HG03520 (cell line): ENCODE data around the gene NME7.
"Not testable (repeated sequence)": the region's sequence is repeated elsewhere in the genome, so short reads cannot be mapped to it uniquely, and the experiment has no call there.

Experiments
- ATAC-seq: cut with Tn5 transposase; IDR thresholded peaks from one replicate; pipeline ENCODE4 v1.9.1; 2021; ENCODE audit warnings: mild to moderate bottlenecking, moderate library complexity; ENCODE audit not compliant: unreplicated experiment

NME7 gene

DNA sequence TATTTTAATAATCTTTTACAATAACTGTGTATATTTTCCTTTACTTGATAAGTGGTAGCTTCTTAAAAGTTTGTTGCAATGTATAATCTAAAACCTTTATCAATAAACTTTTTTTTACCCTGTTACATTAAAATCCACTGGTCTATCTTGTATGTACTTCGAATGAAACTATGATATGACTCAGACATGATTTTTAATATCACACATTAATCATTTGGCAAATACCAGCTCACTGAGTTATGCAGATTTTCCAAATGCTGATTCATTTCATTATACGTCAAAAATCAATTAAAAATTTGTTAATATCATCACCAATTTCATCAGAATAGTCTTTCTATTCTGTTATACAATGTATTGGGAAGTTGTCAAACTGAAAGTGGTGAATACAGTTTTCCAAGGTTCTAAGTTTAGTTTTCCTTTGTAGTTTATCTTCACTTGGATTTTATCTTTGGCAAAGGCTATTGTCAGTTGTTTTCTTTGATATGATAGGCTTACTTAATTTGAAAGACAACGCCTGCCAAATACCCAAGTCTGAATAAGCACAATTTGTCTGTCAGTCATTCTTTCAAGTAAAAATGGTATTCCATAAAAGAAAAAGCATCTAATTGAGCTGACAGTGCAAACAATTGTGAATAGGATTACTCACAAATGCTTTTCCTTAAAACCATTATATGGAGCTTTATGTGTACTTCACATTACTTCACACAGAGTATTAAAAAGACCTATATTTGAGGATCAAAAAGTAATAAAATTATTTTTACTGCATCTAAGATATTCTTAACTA is 127.0 kb downstream of the NME7 start:
- no peak for ATAC-seq

DNA sequence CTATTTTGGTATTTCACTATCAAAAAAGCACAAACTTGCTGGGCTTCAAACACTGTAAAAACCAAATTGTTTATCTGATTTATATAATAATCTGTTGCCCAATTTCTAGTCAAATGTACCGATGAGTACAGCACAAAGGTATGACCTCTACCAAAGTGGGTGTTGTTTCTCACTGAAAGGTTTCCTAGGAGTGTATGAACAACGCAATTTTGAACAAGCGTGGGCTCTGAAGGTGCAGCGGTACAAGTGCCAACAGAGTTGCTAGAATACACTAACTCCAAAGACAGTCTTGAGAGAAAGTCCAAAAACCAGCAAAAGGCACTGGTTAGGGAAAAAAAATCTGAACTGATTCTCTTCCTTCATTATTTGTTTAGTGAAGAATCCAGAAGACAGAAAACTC is 130.7 kb downstream of the NME7 start:
- ATAC-seq = no peak

DNA sequence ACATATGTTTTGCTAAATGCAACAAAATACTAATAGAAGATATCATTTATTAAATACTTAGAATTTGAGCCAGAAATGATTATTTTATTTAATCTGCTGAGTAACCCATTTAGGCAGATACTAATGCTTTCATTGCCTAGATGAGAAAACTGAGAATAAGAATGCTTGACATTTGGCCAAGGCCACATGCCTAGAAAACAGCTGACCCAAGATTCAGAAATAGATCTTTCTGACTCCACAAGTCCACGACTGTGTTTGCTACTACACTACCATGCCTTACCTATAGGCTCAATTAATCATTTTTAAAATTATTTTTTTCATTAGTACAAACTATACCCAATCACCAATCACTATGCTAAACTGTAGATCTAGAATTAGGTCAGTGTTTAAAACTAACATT is 131.5 kb downstream of the NME7 start:
- ATAC-seq = no peak

DNA sequence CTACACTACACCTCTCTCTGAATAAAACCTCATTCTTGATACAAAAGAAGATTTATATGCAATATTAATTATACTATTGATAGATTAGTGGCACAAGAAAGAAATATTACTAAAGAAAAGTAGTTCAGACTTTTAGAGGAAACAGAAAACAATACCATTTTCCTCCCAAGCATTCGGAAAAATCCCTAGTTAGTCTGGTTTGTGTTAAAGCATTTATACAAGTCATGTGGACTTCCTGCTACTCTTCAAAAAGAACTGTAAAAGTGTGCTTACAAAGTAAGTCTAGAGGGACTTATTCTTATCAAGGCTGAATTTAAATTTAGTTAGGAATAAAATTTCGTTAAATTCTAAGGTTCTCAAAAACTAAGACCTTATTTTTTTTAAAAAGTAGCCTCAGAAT is 132.0 kb downstream of the NME7 start:
- ATAC-seq = no peak

DNA sequence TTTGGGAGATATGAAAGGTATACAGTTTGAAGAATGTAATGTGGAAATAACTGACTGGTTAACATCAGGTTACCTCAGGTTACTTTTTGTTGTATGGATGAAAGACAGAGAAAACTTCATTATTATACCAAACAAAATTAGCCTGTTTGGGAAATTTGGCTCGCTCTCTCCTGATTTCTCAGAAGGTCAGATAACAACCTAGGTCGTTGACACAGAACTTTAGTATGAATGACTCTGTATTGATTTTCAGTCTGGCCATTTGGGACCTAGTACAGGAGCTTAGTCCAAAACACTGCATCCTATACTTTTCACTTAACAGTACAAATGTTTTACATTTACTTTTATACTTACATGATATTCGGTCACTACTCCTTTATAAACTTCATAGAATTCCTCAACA is 132.8 kb downstream of the NME7 start:
- no peak for ATAC-seq

DNA sequence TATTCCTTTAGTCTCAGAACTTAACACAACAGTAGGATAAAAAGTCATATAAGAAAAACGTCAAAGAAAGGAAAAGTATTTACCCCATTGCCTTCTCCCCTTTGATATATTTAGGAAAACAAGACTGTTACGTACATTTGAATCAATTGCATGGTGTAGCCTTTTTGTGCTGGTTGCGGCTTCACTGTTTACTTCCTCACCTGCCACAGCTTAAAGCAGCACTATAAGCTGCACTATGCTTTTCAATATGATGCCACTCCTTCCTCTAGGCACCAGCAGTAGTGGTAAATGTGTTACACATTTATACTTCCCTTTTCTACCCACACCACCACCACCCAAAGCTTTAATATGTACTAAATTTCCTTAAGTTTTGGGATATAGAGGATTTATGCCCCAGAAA is 150.0 kb downstream of the NME7 start:
- no peak for ATAC-seq

DNA sequence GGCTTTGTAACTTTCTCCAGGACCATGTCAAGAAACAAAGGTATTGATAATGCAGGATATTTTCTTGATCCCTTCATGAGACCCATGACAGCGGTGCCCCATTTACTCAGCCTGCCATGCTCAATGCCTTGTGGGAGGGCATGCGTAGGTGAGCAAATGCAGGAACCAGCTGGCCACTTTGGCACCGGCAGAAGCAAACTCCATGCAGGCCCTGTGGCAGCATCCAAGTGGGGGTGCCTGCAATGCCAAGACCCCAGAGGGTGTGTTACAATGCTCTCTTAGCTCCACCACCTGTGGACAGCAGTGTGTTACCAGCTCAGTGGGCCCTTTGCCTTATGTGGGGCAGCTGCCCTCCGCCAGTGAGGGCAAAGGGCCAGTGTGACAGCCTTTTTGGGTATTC is 153.0 kb downstream of the NME7 start:
- ATAC-seq = no peak

DNA sequence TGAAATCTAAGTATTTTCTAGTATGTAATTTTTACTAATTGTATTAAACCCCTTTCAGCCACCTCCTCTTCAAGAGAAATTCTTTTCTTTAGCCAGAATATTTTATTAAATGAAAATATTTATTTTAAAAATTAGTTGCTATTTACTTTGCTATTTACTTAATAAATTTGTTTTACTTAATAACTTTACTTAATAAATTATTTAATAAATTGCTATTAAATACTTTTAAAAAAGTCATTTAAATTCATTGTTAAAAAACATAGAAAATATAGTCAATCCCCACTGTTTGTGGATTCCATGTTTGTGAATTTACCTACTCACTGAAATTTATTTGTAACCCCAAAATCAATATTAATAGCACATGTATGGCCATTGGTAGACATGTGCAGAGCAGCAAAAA is 155.5 kb downstream of the NME7 start:
- ATAC-seq = no peak

DNA sequence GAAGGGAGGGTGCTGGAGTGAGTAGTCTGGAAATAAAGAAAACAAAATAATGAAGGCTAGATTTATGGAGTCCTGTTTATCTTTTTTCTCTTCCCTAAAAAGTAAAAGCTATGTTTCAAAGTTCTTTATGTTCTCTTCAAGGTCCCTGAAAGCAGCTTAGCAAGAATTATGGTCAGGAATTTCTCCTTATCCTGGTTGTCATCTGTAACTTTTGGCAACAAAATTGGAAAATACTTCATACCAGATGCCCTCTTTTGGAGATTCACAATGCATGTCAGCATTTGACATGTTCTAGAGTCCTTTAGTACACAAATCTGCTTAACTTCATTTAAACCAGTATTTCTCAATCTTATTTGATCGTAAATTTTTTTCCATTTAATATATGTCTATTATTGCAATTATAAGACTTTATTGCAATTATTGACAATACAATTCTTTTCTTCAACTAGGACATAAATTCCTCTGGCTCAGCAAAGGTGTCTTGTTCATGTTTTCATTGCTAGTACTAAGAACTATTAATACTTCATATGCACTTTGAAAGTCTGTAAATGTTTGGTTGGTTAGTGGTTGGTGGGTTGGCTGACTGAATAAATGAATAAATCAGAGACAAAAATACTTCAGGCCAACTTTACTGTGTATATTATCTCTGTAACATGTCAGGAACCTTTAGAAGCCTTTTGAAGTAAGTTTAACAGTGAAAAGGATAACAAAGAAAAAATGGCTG is 159.6 kb downstream of the NME7 start:
- ATAC-seq = no peak

DNA sequence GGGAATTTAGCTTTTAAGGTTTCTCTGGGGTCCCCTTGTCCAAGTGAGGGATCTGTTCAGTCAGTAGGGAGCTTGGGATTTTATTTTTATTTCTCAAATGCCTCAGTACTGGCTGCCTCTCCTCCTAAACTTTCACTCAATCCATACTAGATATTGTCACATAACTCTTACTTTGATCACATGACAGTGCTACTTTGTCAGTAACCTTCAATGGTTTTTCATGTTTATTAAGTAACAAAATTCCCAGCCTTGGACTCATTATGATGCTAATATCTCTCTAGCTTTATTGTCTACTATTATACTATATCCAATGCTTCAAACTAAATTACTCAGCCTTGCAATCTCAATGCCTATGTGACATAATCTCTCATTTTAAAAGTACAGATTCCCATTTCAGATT is 163.4 kb downstream of the NME7 start:
- no peak for ATAC-seq

DNA sequence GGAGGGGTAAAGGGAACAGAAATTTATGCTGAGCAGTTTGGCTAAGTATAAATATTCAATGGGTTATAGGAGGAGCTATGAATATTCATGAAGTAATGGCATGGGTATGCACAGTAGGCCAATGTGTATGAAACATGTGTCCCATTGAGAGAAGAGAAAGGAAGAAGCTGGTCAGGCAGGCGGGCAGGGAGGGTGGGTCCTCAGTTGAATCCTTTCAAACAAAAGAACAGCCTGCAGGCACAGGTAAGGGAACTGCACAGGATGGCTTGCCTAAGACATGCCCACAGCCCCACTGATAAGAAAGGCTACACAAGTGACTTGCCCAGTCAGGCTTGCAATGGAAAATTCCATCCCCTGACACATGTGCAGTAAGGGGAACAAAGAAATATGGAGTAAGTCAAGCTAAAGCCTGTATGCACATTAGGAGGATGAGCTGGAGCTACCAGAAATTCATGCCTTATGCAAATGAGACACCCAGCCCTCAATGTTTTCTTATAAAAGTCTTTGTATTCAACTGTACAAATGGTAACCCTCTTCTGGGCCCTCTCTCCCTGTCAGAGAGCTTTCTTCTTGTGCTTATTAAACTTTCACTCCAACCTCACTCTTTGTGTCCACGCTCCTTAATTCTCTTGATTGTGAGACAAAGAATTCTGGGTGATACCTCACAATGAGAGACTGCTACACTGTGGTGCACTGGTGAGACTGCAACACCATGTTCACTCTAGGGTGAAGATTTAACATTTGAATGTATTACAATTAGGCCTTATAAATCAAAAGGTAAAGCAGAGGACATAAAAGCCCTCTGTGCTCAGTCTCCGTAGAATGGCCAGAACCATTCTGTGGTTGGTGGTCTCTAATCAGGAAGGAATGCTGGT is 164.6 kb downstream of the NME7 start:
- ATAC-seq = no peak

DNA sequence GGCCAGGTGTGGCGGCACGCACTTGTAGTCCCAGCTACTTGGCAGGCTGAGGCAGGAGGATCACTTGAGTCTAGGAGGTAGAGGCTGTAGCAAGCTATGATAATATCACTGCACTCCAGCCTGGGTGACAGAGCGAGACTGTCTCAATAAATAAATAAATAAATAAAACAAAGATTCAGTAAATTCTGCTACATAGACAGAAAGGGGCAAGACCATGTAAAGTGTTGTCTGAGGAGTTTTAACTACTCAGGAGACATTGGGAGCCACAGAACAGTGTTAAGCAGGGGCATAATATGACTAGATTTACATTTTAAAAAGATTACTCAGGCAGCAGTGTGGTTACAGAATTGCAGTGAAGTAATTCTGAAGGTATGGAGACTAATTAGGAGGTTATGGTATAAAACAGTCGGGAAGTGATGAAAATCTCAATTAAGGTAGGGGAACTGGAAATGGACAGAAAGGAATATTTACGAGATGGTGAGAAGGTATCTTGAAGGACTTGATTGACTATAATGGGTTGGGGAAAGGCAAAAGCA is 166.4 kb downstream of the NME7 start:
- ATAC-seq = no peak

DNA sequence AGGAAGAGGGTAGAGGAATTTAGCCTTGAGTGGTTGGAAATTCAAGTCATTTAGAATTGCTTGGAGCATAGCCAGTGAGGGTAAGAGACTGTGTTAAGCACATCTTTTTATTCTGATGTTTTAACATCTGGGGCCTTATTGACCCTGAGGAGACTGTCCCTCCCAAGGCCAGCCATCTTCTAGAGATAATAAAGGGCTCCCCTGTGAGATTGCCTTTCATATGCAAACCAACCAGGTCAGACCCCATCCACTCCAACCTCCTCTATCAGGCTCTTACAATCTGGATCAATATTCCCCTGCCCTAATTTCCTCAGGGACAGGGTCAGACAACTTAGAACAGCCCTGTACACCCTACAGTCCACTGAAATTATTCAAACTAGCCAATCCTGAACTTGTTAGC is 167.3 kb downstream of the NME7 start:
- no peak for ATAC-seq

DNA sequence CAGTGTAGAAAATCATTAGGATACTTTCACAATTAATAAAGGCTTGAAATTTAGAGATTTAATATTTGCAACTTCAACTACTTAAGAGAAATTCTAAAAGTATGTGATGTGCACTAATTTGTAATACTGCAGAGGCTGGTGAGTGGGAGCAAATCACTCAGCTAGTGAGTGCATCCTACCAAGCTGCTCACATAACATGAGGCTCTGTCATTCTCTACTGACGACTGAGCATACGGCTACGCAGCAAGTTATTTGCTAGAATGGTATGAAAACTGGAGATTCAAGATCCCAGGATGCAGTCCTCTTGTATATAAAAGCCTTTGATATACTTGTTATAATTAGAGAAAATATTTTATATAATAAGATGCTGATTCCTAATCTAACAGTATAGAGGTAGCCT is 171.0 kb downstream of the NME7 start:
- ATAC-seq = no peak

DNA sequence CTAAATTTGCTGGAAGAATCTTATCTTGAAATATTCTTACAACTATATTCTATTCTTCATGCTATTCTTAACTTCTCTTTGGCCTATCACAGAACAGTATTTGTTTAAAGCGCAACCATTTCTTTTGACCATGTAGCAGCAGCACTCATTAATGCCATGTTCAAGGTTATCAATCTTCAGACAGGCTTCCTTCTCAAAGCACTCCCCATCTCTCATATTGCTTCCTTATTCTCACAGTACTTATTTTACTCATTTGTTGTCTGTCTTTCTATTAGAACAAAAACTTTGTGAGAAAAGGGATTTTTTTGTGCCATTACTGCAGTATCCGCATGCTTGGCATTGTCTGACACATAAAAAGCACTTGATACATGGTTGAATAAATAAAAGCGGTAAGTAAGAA is 171.4 kb downstream of the NME7 start:
- ATAC-seq = no peak

DNA sequence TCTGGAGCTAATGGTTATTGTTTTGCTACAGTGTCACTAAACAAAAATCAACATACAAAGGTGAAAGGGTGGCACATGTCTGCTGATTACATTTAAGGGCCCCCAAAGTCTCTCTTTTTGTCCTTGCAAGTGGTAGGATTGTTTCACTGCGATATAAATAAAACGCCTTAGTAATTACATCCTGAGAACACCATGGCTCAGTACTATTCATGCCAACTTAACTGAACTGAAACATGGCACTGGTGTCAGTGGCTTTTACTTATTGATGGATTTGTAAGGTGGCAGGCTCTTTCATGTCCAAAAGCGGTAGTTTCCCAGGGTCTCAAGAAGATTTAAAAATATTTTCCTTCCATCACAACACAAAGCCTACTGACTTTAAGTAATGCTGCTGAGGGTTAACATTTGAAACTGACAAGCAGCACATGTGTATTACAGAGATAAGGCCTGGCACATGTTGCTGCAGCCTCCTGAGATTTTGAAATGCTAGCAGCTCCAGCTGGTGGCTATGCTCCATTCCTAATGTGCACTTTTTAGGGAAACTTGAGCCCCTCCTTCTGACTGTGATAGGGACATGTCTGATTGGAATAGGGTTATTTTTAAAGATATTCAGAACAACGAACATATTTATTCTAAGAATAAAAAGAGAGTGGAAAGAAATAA is 174.3 kb downstream of the NME7 start:
- ATAC-seq = no peak

DNA sequence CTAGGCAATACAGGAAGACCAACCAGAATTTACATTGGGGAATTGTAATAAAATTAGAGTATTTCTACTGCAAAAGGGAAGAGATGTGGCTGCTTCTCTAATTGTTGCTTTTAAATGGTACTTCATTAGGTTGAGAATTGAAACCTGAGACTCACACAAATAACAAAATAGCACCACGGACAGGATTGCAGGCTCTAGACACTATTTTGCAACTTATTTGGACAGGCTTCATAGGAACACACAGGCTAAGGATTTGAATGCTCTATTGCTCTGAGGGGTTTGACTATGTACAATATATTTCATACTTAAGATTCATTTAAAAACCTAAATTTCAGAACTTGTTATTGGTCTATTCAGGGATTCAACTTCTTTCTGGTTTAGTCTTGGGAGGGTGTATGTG is 181.5 kb downstream of the NME7 start:
- no peak for ATAC-seq

DNA sequence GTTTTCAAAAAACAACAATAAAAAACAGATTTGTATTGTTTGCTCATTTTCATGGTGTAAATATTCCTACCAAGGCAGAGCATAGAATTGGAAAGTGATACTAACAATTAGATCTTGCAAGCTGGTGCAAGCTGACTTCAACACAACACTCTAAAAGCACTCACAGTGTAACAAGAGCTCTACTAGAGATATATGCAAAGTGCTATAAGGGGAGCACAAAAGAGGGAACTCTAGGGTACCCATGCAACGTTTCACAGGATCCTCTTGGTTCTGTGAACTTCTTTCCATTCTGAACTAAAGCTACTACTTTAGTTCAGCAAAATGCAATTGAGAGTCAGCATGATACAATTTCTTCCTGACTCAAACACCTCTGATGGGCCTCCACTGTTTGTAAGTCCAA is 182.8 kb downstream of the NME7 start:
- no peak for ATAC-seq

DNA sequence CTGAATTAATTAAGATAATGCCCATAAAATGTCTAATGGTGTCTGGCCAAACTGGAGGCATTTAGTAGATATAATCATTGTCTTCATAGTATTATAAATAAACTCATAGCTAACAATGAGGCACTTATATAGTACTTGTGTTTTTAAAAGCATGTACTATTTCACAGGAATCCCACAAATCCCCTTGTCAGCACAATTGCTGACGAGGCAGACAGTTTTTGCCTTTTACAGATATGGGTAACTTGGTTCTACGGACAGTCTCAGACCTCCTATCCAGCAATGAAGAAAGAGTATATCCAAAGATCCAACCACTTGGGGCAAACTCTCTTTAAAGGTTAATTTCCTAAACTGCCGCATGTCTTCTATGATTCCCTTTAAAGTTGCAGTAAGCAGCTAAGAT is 187.4 kb downstream of the NME7 start:
- no peak for ATAC-seq

DNA sequence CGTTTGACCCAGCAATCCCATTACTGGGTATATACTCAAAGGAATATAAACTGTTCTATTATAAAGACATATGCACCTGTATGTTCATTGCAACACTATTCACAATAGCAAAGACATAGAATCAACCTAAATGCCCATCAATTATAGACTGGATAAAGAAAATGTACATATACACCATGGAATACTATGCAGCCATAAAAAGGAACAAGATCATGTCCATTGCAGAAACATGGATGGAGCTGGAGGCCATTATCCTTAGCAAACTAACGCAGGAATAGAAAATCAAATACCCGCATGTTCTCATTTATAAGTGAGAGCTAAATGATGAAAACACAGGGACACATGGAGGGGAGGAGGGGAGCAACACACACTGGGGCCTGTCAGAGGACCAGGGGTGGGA is 188.2 kb downstream of the NME7 start:
- not testable (repeated sequence) for ATAC-seq

DNA sequence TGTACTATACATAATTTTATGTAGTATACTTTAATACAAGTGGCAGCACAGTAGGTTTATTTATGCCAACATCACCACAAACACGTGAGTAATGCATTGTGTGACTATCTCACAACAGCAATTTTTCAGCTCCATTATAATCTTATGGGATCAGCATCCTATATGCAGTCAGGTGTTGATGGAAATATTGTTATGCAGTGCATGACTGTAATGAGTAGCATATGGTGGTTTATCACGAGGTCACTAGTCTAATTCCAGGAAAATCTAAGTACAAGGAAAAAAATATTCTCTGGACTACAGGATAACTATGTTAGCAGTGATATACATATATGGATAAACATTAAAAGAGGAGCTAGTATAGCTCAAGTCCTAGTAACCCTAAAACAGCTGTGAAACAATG is 192.1 kb downstream of the NME7 start:
- no peak for ATAC-seq
